Hepatocyte (in vitro differentiated cells): ENCODE measurements around the gene MYO3A. TPM values are rescaled to one million over a fixed set of nuclear protein-coding genes. Genes with fewer than 3 reads are reported as not detected.

Source experiments
- DNase-seq: peaks from one replicate; pipeline ENCODE4 v3.0.0-alpha.2; 2016; ENCODE audit warnings: low spot score
- H2AFZ ChIP-seq: fragments of 200-600 bp; sonication (generic); 2 replicates; pipeline ENCODE4 v1.6.0; 2016; ENCODE audit warnings: antibody characterized with exemption, mild to moderate bottlenecking
- H3K27ac ChIP-seq: fragments of 200-600 bp; sonication (generic); 2 replicates; pipeline ENCODE4 v1.5.1; 2016; ENCODE audit warnings: mild to moderate bottlenecking
- H3K27me3 ChIP-seq: fragments of 200-600 bp; sonication (generic); 2 replicates; pipeline ENCODE4 v1.6.1; 2016
- H3K36me3 ChIP-seq: fragments of 200-600 bp; sonication (generic); replicated peaks from 2 replicates; pipeline ENCODE4 v1.5.1; 2016; ENCODE audit warnings: low read depth; ENCODE audit not compliant: insufficient read depth
- H3K4me1 ChIP-seq: fragments of 200-600 bp; sonication (generic); 2 replicates; pipeline ENCODE4 v1.5.1; 2016; ENCODE audit warnings: mild to moderate bottlenecking, moderate library complexity; ENCODE audit not compliant: insufficient read depth
- H3K4me2 ChIP-seq: fragments of 200-600 bp; sonication (generic); 2 replicates; pipeline ENCODE4 v1.6.0; 2016
- H3K4me3 ChIP-seq: fragments of 200-600 bp; sonication (generic); 2 replicates; pipeline ENCODE4 v1.5.1; 2016; ENCODE audit warnings: mild to moderate bottlenecking
- H3K79me2 ChIP-seq: fragments of 200-600 bp; sonication (generic); 2 replicates; pipeline ENCODE4 v1.6.0; 2017; ENCODE audit warnings: mild to moderate bottlenecking
- H3K9me2 ChIP-seq: fragments of 200-600 bp; sonication (generic); replicated peaks from 2 replicates; pipeline ENCODE4 v1.6.0; 2017; ENCODE audit warnings: mild to moderate bottlenecking; ENCODE audit not compliant: insufficient read depth
- H3K9me3 ChIP-seq: fragments of 200-600 bp; sonication (generic); 2 replicates; pipeline ENCODE4 v1.5.1; 2016; ENCODE audit warnings: low read depth, mild to moderate bottlenecking
- H4K20me1 ChIP-seq: fragments of 200-600 bp; sonication (generic); 2 replicates; pipeline ENCODE4 v1.6.0; 2016; ENCODE audit warnings: mild to moderate bottlenecking; ENCODE audit not compliant: insufficient read depth, poor library complexity, severe bottlenecking
- EZH2 ChIP-seq: fragments of 200-600 bp; sonication (generic); IDR thresholded peaks from 2 replicates; pipeline ENCODE4 v1.6.1; 2016; ENCODE audit warnings: antibody characterized with exemption, mild to moderate bottlenecking, borderline replicate concordance
- EZH2phosphoT487 ChIP-seq: fragments of 200-600 bp; sonication (generic); IDR thresholded peaks from one replicate; pipeline ENCODE4 v1.6.1; 2018; ENCODE audit warnings: antibody characterized with exemption, mild to moderate bottlenecking, low read depth, moderate library complexity; ENCODE audit not compliant: unreplicated experiment, severe bottlenecking
- WGBS: methylation state at CpG from one replicate; pipeline ENCODE4 v1.1.6; 2016; ENCODE audit warnings: low lambda C conversion rate; ENCODE audit errors: missing lambda C conversion rate; 5-methylcytosine and 5-hydroxymethylcytosine counted together
- polyA plus RNA-seq: library from polyadenylated mRNA; unstranded; fragments of >200 nt; fragmentation: Nextera tagmentation; extraction: Ambion mirVana; gene quantifications from 2 replicates; pipeline ENCODE4 v1.2.1, GENCODE V29; 2016
- total RNA-seq: library from RNA; depleted of rRNA; stranded (reverse); fragments of >200 nt; gene quantifications from 2 replicates; pipeline ENCODE4 v1.2.3, GENCODE V29; 2014
- TF ChIP-seq, protein P1 (sequence below): fragments of 200-600 bp; sonication (generic); IDR thresholded peaks from 2 replicates; pipeline ENCODE4 v1.5.1; 2016; ENCODE audit warnings: antibody characterized with exemption, mild to moderate bottlenecking; ENCODE audit not compliant: poor library complexity

Gene MYO3A
- total and polyA plus RNA-seq, 2 experiments from 2014 or later, result 0.93 to 1.1 TPM

GRCh38 chr10:26194275-26194674 is 260.2 kb downstream of the MYO3A start:
- no peak overlapping the region for H2AFZ ChIP-seq
- no peaks in the 10 kb centered on the region for H4K20me1 ChIP-seq
- H3K79me2 ChIP-seq, result no peaks in the 10 kb centered on the region
- WGBS, result 85% methylated on average over 5 of the region's 5 CpGs
- H3K36me3 ChIP-seq, result no peaks in the 10 kb centered on the region
- TF ChIP-seq, protein P1, sequence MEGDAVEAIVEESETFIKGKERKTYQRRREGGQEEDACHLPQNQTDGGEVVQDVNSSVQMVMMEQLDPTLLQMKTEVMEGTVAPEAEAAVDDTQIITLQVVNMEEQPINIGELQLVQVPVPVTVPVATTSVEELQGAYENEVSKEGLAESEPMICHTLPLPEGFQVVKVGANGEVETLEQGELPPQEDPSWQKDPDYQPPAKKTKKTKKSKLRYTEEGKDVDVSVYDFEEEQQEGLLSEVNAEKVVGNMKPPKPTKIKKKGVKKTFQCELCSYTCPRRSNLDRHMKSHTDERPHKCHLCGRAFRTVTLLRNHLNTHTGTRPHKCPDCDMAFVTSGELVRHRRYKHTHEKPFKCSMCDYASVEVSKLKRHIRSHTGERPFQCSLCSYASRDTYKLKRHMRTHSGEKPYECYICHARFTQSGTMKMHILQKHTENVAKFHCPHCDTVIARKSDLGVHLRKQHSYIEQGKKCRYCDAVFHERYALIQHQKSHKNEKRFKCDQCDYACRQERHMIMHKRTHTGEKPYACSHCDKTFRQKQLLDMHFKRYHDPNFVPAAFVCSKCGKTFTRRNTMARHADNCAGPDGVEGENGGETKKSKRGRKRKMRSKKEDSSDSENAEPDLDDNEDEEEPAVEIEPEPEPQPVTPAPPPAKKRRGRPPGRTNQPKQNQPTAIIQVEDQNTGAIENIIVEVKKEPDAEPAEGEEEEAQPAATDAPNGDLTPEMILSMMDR, result no peak
- TF ChIP-seq EZH2, result no peak
- TF ChIP-seq EZH2phosphoT487, result no peak
- no peaks in the 10 kb centered on the region for H3K9me2 ChIP-seq
- H3K27ac ChIP-seq, result no peak overlapping the region
- no peak overlapping the region for H3K4me2 ChIP-seq
- no peak overlapping the region for H3K4me3 ChIP-seq
- no peaks in the 10 kb centered on the region for H3K4me1 ChIP-seq
- no peak for DNase-seq
- no peaks in the 10 kb centered on the region for H3K9me3 ChIP-seq
- H3K27me3 ChIP-seq, result no peaks in the 10 kb centered on the region

GRCh38 chr10:26197248-26197647 is 263.2 kb downstream of the MYO3A start:
- Histone ChIP-seq H3K9me3 (no peaks in the 10 kb centered on the region), H3K79me2 (no peaks in the 10 kb centered on the region), H3K9me2 (no peaks in the 10 kb centered on the region), H3K4me3 (no peak overlapping the region), H3K4me2 (no peak overlapping the region), H3K4me1 (no peaks in the 10 kb centered on the region), H2AFZ (no peak overlapping the region), H3K36me3 (no peaks in the 10 kb centered on the region), H4K20me1 (no peaks in the 10 kb centered on the region), H3K27ac (no peak overlapping the region), H3K27me3 (no peaks in the 10 kb centered on the region)
- TF ChIP-seq EZH2phosphoT487, result no peak
- TF ChIP-seq EZH2, result no peak
- no peak for DNase-seq
- WGBS, result 93% methylated on average over 2 of the region's 2 CpGs

DNA sequence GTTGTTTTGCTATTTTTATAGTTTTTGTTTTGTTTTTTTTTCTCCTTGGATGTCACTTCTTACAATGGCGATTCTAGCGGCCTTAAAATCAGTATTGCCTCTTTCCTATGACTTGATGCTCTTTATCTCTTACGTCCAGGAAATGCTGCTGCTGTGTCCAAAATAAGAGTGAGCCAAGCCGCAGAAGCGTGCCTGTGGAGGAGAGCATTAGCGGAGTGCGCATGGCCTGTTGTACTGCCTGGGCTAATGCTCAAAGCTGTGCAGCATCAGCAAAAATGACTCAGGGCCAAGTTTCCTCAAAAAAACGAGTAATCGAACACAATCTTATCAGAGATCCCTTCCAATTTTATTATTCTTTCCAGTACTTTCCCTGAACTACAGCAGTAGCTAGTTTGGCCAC is 264.1 kb downstream of the MYO3A start:
- Histone ChIP-seq H3K4me1 (no peaks in the 10 kb centered on the region), H2AFZ (no peak overlapping the region), H4K20me1 (no peaks in the 10 kb centered on the region), H3K9me3 (no peaks in the 10 kb centered on the region), H3K4me3 (no peak overlapping the region), H3K27me3 (no peaks in the 10 kb centered on the region), H3K79me2 (no peaks in the 10 kb centered on the region), H3K4me2 (no peak overlapping the region), H3K27ac (no peak overlapping the region), H3K9me2 (no peaks in the 10 kb centered on the region), H3K36me3 (no peaks in the 10 kb centered on the region)
- TF ChIP-seq, protein P1, result no peak
- TF ChIP-seq EZH2phosphoT487 (no peak), EZH2 (no peak)
- WGBS, result 94% methylated on average over 9 of the region's 9 CpGs
- no peak for DNase-seq

- 48% methylated on average over 4 of the region's 4 CpGs for WGBS
- H3K9me2 ChIP-seq, result no peaks in the 10 kb centered on the region
- H3K4me1 ChIP-seq, result no peaks in the 10 kb centered on the region
- no peak overlapping the region for H3K27ac ChIP-seq
- no peaks in the 10 kb centered on the region for H3K79me2 ChIP-seq
- TF ChIP-seq, protein P1, result no peak
- TF ChIP-seq EZH2phosphoT487 (no peak), EZH2 (no peak)
- no peaks in the 10 kb centered on the region for H4K20me1 ChIP-seq
- H3K27me3 ChIP-seq, result no peaks in the 10 kb centered on the region
- no peak overlapping the region for H3K4me2 ChIP-seq
- no peak for DNase-seq
- no peak overlapping the region for H3K4me3 ChIP-seq
- no peaks in the 10 kb centered on the region for H3K36me3 ChIP-seq
- no peaks in the 10 kb centered on the region for H3K9me3 ChIP-seq
- no peak overlapping the region for H2AFZ ChIP-seq
Measured at GRCh38 chr10:26199841-26200240, 265.8 kb downstream of the MYO3A start.
